Ureter (tissue), 1 donor: ENCODE data around the gene FRYL. TPM values are rescaled to one million over a fixed set of nuclear protein-coding genes. Genes with fewer than 3 reads are reported as not detected.

Source experiments
- DNase-seq: peaks from one replicate; pipeline ENCODE4 v3.0.0-alpha.2; 2020; ENCODE audit warnings: low spot score
- total RNA-seq: library from RNA; stranded (reverse); gene quantifications from one replicate; pipeline ENCODE4 v1.2.4, GENCODE V29; 2023
- donor health status: DM: yes; HTN: yes; CAD: no.

Gene FRYL
- total RNA-seq, 1 donor from 2014 or later, result 123 TPM

- no peak for DNase-seq
Observed at GRCh38 chr4:48558026-48558425, 222.1 kb downstream of the FRYL start.

- DNase-seq, result no peak
Observed at GRCh38 chr4:48557478-48557877, 222.6 kb downstream of the FRYL start.

- no peak for DNase-seq
Observed at GRCh38 chr4:48556268-48556667, 223.8 kb downstream of the FRYL start.

GRCh38 chr4:48554606-48555005 is 225.5 kb downstream of the FRYL start:
- no peak for DNase-seq

GRCh38 chr4:48553720-48554119 is 226.4 kb downstream of the FRYL start:
- DNase-seq, result no peak

- no peak for DNase-seq
Observed at GRCh38 chr4:48546336-48546735, 233.7 kb downstream of the FRYL start.

- DNase-seq, result no peak
Observed at GRCh38 chr4:48543796-48544195, 236.3 kb downstream of the FRYL start.

GRCh38 chr4:48542888-48543287 is 237.2 kb downstream of the FRYL start:
- DNase-seq, result no peak

GRCh38 chr4:48539597-48539996 is 240.5 kb downstream of the FRYL start:
- DNase-seq, result no peak

GRCh38 chr4:48538358-48538757 is 241.7 kb downstream of the FRYL start:
- no peak for DNase-seq

- DNase-seq, result no peak
Observed at GRCh38 chr4:48526406-48526805, 253.7 kb downstream of the FRYL start.

- DNase-seq, result no peak
Observed at GRCh38 chr4:48518143-48518542, 261.9 kb downstream of the FRYL start.

- DNase-seq, result no peak
Observed at GRCh38 chr4:48509543-48509942, 270.5 kb downstream of the FRYL start.

- no peak for DNase-seq
Observed at GRCh38 chr4:48506716-48507115, 273.4 kb downstream of the FRYL start.

- DNase-seq, result no peak
Observed at GRCh38 chr4:48504352-48504751, 275.7 kb downstream of the FRYL start.

GRCh38 chr4:48504026-48504330 is 276.1 kb downstream of the FRYL start:
- DNase-seq, result no peak

- DNase-seq, result no peak
Observed at GRCh38 chr4:48503233-48504025, 276.6 kb downstream of the FRYL start.

- DNase-seq, result no peak
Observed at GRCh38 chr4:48499551-48500066, 280.5 kb downstream of the FRYL start.

- no peak for DNase-seq
Observed at GRCh38 chr4:48498895-48499294, 281.2 kb downstream of the FRYL start.

GRCh38 chr4:48495941-48496340 is 284.1 kb downstream of the FRYL start:
- DNase-seq, result no peak

GRCh38 chr4:48493452-48494100 is 286.5 kb downstream of the FRYL start:
- no peak for DNase-seq

GRCh38 chr4:48491514-48492176 is 288.4 kb downstream of the FRYL start:
- DNase-seq, result no peak
